A673 (cell line): ENCODE results near the gene MLXIP. TPM values are rescaled to one million over a fixed set of nuclear protein-coding genes. Genes with fewer than 3 reads are reported as not detected.

Experiments used
- BruUV-seq: library from RNA; stranded (reverse); fragments of 400-500 nt; replicated peaks from 2 replicates; lab custom pipeline; 2021; lab: Mats Ljungman, UMichigan
- CTCF ChIA-PET: fragments of 300-600 bp; sonication (Branson Sonifier 250); formaldehyde crosslinking; loops from one replicate; lab custom pipeline; 2022; ENCODE audit warnings: antibody characterized with exemption; lab: Charles Lee
- POLR2A ChIA-PET: fragments of 300-600 bp; sonication (Branson Sonifier 250); formaldehyde crosslinking; loops from one replicate; lab custom pipeline; 2022; ENCODE audit warnings: antibody characterized with exemption; ENCODE audit not compliant: low non-redundant PET; lab: Charles Lee
- DNase-seq: peaks from one replicate; pipeline ENCODE4 v3.0.0-alpha.2; 2015; ENCODE audit warnings: low spot score
- H3K27ac ChIP-seq: fragments of 200-600 bp; sonication (generic); 2 replicates; pipeline ENCODE4 v1.5.1; 2016; ENCODE audit warnings: mixed run types, low read depth, mild to moderate bottlenecking, mixed read lengths, antibody characterized with exemption, low read length; ENCODE audit not compliant: poor library complexity, severe bottlenecking
- H3K27me3 ChIP-seq: fragments of 200-600 bp; sonication (generic); replicated peaks from 2 replicates; pipeline ENCODE4 v1.6.1; 2017; ENCODE audit warnings: mixed run types, low read depth, mild to moderate bottlenecking, mixed read lengths, antibody characterized with exemption, low read length; ENCODE audit not compliant: insufficient read depth, poor library complexity
- H3K36me3 ChIP-seq: fragments of 200-600 bp; sonication (generic); 2 replicates; pipeline ENCODE4 v1.6.1; 2016; ENCODE audit warnings: mixed run types, mild to moderate bottlenecking, mixed read lengths, antibody characterized with exemption, low read length; ENCODE audit not compliant: insufficient read depth, poor library complexity, severe bottlenecking
- H3K4me1 ChIP-seq: fragments of 200-600 bp; sonication (generic); 2 replicates; pipeline ENCODE4 v1.6.1; 2017; ENCODE audit warnings: mixed run types, mild to moderate bottlenecking, mixed read lengths, antibody characterized with exemption, low read length; ENCODE audit not compliant: insufficient read depth, poor library complexity, severe bottlenecking
- H3K4me3 ChIP-seq: fragments of 200-600 bp; sonication (generic); 2 replicates; pipeline ENCODE4 v1.5.1; 2016; ENCODE audit warnings: low read depth, mixed run types, mild to moderate bottlenecking, mixed read lengths, low read length; ENCODE audit not compliant: poor library complexity, severe bottlenecking
- H3K9me3 ChIP-seq: fragments of 200-600 bp; sonication (generic); 2 replicates; pipeline ENCODE4 v1.6.1; 2016; ENCODE audit warnings: mixed run types, low read depth, mild to moderate bottlenecking, mixed read lengths, antibody characterized with exemption, low read length; ENCODE audit not compliant: poor library complexity, severe bottlenecking
- CTCF ChIP-seq: fragments of 300-800, 200-600 bp; sonication (generic); conservative IDR thresholded peaks from 2 replicates; pipeline ENCODE4 v1.5.1; 2017; ENCODE audit warnings: low read depth, mild to moderate bottlenecking, antibody characterized with exemption, low read length, moderate library complexity, mixed read lengths
- EZH2 ChIP-seq: fragments of 200-600 bp; sonication (generic); IDR thresholded peaks from 2 replicates; pipeline ENCODE4 v1.6.1; 2017; ENCODE audit warnings: borderline replicate concordance, low read depth, mild to moderate bottlenecking, mixed read lengths, antibody characterized with exemption, low read length; ENCODE audit not compliant: poor library complexity, severe bottlenecking
- intact Hi-C: fragments of 100-400 bp; cut with micrococcal nuclease; formaldehyde crosslinking; loops from one replicate; pipeline ENCODE4 v1.10.0; 2022; ENCODE audit not compliant: unreplicated experiment
- total RNA-seq: library from RNA; stranded (reverse); gene quantifications from 2 replicates; pipeline ENCODE4 v1.2.3, GENCODE V29; 2021

Gene MLXIP
- total RNA-seq, 1 experiment from 2014 or later = 32.7 TPM

- no peaks in the 10 kb centered on the region for H3K9me3 ChIP-seq
- peaks cover 30% of the 10 kb centered on the region for H3K36me3 ChIP-seq
- BruUV-seq = no TSS peak
- POLR2A ChIA-PET = no interaction called here
- intact Hi-C loops = no loop called here
- TF ChIP-seq CTCF = no peak
- TF ChIP-seq EZH2 = no peak
- H3K27ac ChIP-seq = no peak overlapping the region
- DNase-seq = no peak
- H3K4me1 ChIP-seq = no peaks in the 10 kb centered on the region
- CTCF ChIA-PET = no interaction called here
- H3K4me3 ChIP-seq = no peak overlapping the region
- no peaks in the 10 kb centered on the region for H3K27me3 ChIP-seq
These were observed 32.4 kb upstream of the MLXIP start for GRCh38 chr12:122046145-122046544.

GRCh38 chr12:122048151-122048550, 30.4 kb upstream of the MLXIP start:
- peaks cover 24% of the 10 kb centered on the region for H3K36me3 ChIP-seq
- CTCF ChIA-PET = no interaction called here
- H3K9me3 ChIP-seq = no peaks in the 10 kb centered on the region
- no peak for DNase-seq
- H3K27me3 ChIP-seq = no peaks in the 10 kb centered on the region
- H3K4me3 ChIP-seq = no peak overlapping the region
- POLR2A ChIA-PET = no interaction called here
- no peak overlapping the region for H3K27ac ChIP-seq
- no TSS peak for BruUV-seq
- H3K4me1 ChIP-seq = no peaks in the 10 kb centered on the region
- intact Hi-C loops = no loop called here
- TF ChIP-seq CTCF (no peak), EZH2 (no peak)

GRCh38 chr12:122049827-122050226, 28.7 kb upstream of the MLXIP start:
- DNase-seq = no peak
- TF ChIP-seq EZH2 (no peak), CTCF (no peak)
- no TSS peak for BruUV-seq
- Histone ChIP-seq H3K36me3 (peaks cover 18% of the 10 kb centered on the region), H3K27ac (no peak overlapping the region), H3K9me3 (no peaks in the 10 kb centered on the region), H3K4me1 (no peaks in the 10 kb centered on the region), H3K4me3 (no peak overlapping the region), H3K27me3 (no peaks in the 10 kb centered on the region)
- ChIA-PET CTCF (no interaction called here), POLR2A (no interaction called here)
- intact Hi-C loops = loop anchor here (5.0 to 10.0 kb wide), 2 partner anchors 135 to 142 kb away; partner anchors contain the start of gene CFAP251
